Right atrium auricular region (tissue), 2 donors: ENCODE measurements around the gene RERGL. TPM values are rescaled to one million over a fixed set of nuclear protein-coding genes. Genes with fewer than 3 reads are reported as not detected.

Source experiments
- DNase-seq: peaks from one replicate; pipeline ENCODE4 v3.0.0-alpha.2; 2019; ENCODE audit warnings: low spot score
- H3K27ac ChIP-seq, 2 donors: fragments of 200-600 bp; sonication (generic); 1 replicate in 1 of 2; 2 replicates in 1 of 2; pipeline ENCODE4 v1.5.1; 2016 to 2019
- H3K27me3 ChIP-seq, 2 donors: fragments of 200-600 bp; sonication (generic); one replicate each; pipeline versions ENCODE4 v1.5.1 to v1.6.0; 2017 to 2019
- H3K36me3 ChIP-seq: fragments of 200-600 bp; sonication (generic); one replicate; pipeline ENCODE4 v1.5.1; 2016
- H3K4me1 ChIP-seq, 2 donors: fragments of 200-600 bp; sonication (generic); one replicate each; pipeline versions ENCODE4 v1.5.1 to v1.6.0; 2017 to 2019
- H3K4me3 ChIP-seq, 2 donors: fragments of 200-600 bp; sonication (generic); 1 replicate in 1 of 2; 2 replicates in 1 of 2; pipeline ENCODE4 v1.5.1; 2017 to 2019; ENCODE audit warnings: mild to moderate bottlenecking in 1 of 2, moderate library complexity in 1 of 2
- H3K9me3 ChIP-seq, 2 donors: fragments of 200-600 bp; sonication (generic); one replicate each; pipeline ENCODE4 v1.5.1; 2019
- total RNA-seq, 2 donors: library from RNA; depleted of rRNA; stranded (reverse); fragments of >200 nt; gene quantifications; one replicate each; pipeline ENCODE4 v1.1.0, GENCODE V29; 2016
- TF ChIP-seq, protein P1 (sequence below), 2 donors: fragments of 200-600 bp; sonication (generic); IDR thresholded peaks; one replicate each; pipeline ENCODE4 v1.5.1; 2019; ENCODE audit warnings: antibody characterized with exemption in 2 of 2

The RERGL gene
- total RNA-seq, 2 donors from 2014 or later: 1.4 TPM; not detected in 1

GRCh38 chr12:18120899-18121298 is 30.9 kb upstream of the RERGL start:
- H3K4me3 ChIP-seq: no peak overlapping the region
- H3K4me1 ChIP-seq: no peaks in the 10 kb centered on the region
- H3K36me3 ChIP-seq: no peaks in the 10 kb centered on the region
- no peak overlapping the region for H3K27ac ChIP-seq
- H3K27me3 ChIP-seq: no peaks in the 10 kb centered on the region
- TF ChIP-seq, protein P1, sequence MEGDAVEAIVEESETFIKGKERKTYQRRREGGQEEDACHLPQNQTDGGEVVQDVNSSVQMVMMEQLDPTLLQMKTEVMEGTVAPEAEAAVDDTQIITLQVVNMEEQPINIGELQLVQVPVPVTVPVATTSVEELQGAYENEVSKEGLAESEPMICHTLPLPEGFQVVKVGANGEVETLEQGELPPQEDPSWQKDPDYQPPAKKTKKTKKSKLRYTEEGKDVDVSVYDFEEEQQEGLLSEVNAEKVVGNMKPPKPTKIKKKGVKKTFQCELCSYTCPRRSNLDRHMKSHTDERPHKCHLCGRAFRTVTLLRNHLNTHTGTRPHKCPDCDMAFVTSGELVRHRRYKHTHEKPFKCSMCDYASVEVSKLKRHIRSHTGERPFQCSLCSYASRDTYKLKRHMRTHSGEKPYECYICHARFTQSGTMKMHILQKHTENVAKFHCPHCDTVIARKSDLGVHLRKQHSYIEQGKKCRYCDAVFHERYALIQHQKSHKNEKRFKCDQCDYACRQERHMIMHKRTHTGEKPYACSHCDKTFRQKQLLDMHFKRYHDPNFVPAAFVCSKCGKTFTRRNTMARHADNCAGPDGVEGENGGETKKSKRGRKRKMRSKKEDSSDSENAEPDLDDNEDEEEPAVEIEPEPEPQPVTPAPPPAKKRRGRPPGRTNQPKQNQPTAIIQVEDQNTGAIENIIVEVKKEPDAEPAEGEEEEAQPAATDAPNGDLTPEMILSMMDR (IDR thresholded peaks at IDR 0.05): no peak
- DNase-seq: no peak
- H3K9me3 ChIP-seq: peaks cover 0 to 9% of the 10 kb centered on the region in 2 donors

DNA sequence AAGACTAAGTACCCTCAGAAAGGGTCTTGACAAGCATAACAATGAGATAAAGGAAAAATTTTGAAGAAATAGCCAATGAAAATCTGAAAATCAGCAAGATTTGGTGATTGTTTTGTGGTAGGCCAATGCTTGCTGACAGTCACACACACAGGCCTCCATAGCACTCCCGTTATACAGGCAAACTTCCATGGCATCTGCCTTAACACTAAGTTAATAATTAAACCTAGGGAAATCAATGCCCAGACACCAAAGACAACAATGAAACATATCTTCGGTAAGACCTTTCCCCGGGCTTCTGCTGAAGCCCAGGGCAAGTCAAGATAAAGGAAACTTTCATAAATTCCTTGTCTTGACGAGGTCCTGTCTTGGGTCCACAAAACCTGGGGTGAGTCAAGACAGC is 18.6 kb upstream of the RERGL start:
- H3K36me3 ChIP-seq: no peaks in the 10 kb centered on the region
- H3K4me1 ChIP-seq: no peaks in the 10 kb centered on the region
- no peak overlapping the region for H3K27ac ChIP-seq
- no peaks in the 10 kb centered on the region for H3K9me3 ChIP-seq
- H3K27me3 ChIP-seq: no peaks in the 10 kb centered on the region
- TF ChIP-seq, protein P1 (IDR thresholded peaks at IDR 0.05): no peak
- DNase-seq: no peak
- no peak overlapping the region for H3K4me3 ChIP-seq

DNA sequence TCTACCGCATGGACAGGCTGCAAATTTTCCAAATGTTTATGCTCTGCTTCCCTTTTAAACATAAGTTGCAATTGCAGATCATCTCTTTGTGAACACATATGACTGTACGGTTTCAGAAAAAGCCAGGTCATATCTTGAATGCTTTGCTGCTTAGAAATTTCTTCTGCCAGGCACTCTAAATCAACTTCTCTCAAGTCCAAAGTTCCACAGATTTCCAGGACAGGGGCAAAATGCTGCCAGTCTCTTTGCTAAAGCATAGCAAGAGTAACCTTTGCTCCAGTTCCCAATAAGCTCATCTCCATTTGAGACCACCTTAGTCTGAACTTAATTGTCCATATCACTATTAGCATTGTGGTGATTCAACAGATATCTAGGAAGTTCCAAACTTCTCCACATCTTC is 13.6 kb upstream of the RERGL start:
- Histone ChIP-seq H3K4me3 (no peak overlapping the region), H3K27ac (no peak overlapping the region), H3K9me3 (no peaks in the 10 kb centered on the region), H3K4me1 (no peaks in the 10 kb centered on the region), H3K36me3 (no peaks in the 10 kb centered on the region), H3K27me3 (no peaks in the 10 kb centered on the region)
- TF ChIP-seq, protein P1 (IDR thresholded peaks at IDR 0.05): no peak
- DNase-seq: no peak

GRCh38 chr12:18101043-18101442 is 11.1 kb upstream of the RERGL start:
- TF ChIP-seq, protein P1 (IDR thresholded peaks at IDR 0.05): no peak
- DNase-seq: no peak
- no peaks in the 10 kb centered on the region for H3K27me3 ChIP-seq

DNA sequence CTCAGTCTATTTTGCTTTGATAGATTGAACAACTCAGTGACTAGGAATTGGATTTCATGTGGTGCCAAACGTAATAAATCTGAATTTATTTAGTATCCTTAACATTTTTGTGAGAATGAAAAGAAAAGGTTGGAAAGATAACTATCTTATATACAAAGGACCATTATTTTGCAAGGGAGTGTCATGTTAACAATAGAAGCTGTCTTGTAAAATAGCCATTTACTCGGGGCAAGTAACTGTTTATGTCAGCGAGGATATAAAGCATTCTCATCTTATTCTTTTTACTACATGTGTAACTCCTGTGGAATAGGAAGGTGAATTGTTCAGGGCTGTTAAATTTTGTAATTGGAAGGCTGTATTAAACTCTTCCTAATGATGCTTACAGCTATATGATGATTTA is 5.9 kb downstream of the RERGL start:
- TF ChIP-seq, protein P1 (IDR thresholded peaks at IDR 0.05): no peak
- Histone ChIP-seq H3K27ac (no peak overlapping the region), H3K4me3 (no peak overlapping the region), H3K4me1 (no peaks in the 10 kb centered on the region), H3K9me3 (no peaks in the 10 kb centered on the region), H3K27me3 (no peaks in the 10 kb centered on the region), H3K36me3 (no peaks in the 10 kb centered on the region)
- no peak for DNase-seq

More at GRCh38 chr12:18101043-18101442, 11.1 kb upstream of the RERGL start:
- H3K9me3 ChIP-seq: no peaks in the 10 kb centered on the region
- H3K4me1 ChIP-seq: no peaks in the 10 kb centered on the region
- no peaks in the 10 kb centered on the region for H3K36me3 ChIP-seq
- no peak overlapping the region for H3K27ac ChIP-seq
- no peak overlapping the region for H3K4me3 ChIP-seq

DNA sequence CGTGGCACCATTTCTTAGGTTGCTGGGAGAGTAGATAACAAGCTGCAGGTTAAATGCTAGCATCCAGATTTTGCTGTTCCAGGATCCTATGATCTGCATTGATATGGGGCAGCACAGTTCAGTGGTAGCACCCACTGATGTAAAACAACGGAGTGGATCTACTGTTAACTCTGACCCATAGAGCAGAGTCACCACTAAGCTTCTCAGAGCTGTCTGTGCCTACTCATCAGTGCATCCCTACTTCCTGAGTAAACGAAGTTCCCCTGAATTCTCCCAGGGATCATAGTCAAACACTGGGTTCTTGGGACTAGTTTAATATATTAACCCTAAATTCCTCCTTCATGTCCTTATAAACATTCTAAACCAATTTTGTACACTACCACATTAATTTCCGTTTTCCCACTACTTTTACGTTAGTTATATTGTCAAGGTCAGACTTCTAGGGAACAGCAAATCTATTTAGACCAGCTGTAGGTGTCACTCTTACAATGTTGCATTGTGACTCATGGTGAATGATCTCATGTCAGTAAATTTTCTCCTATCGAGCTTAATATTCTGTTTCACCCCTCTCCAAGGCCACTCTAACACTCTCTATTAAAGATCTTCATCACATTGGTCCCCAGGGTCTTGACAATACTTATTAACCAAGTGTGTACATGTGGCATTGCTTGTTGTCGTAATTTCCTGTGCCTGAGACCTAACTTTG is 10.3 kb downstream of the RERGL start:
- Histone ChIP-seq H3K36me3 (no peaks in the 10 kb centered on the region), H3K4me1 (no peaks in the 10 kb centered on the region), H3K9me3 (no peaks in the 10 kb centered on the region), H3K27me3 (no peaks in the 10 kb centered on the region), H3K27ac (no peak overlapping the region), H3K4me3 (no peak overlapping the region)
- TF ChIP-seq, protein P1 (IDR thresholded peaks at IDR 0.05): no peak
- DNase-seq: no peak
